Measurements from ENCODE around the gene SLC38A2. TPM values are rescaled to one million over a fixed set of nuclear protein-coding genes. Genes with fewer than 3 reads are reported as not detected.

The SLC38A2 gene
- total RNA-seq, 1 experiment from 2014 or later, result 341 TPM

- no peaks in the 10 kb centered on the region for H3K27me3 ChIP-seq (ENCODE audit: control insufficient read depth, insufficient read depth, low read length)
- H3K36me3 ChIP-seq (ENCODE audit: control insufficient read depth, insufficient read depth, low read length), result no peaks in the 10 kb centered on the region
- no TSS peak for BruUV-seq (replicated peaks)
- no peak for DNase-seq (ENCODE audit: low read depth, low spot score)
- ChIA-PET POLR2A (no interaction called here), CTCF (no interaction called here)
- H3K4me1 ChIP-seq (ENCODE audit: control insufficient read depth, insufficient read depth, low read length), result peaks cover 3% of the 10 kb centered on the region; the same call in 1 of the 2 replicates
- H3K9me3 ChIP-seq (ENCODE audit: control insufficient read depth, insufficient read depth, low read depth, low read length), result no peaks in the 10 kb centered on the region
- no peak overlapping the region for H3K4me3 ChIP-seq (ENCODE audit: low read depth in 2 of 2, low read length in 2 of 2)
- in situ Hi-C loops (cut with HindIII; ENCODE audit: low pct_unique_long_range_greater_than_20kb, low sequenced_read_pairs) (no loop called here), intact Hi-C loops (cut with micrococcal nuclease; ENCODE audit: unreplicated experiment) (no loop called here)
- no peak for TF ChIP-seq TCF7L2 (IDR thresholded peaks at IDR 0.05; ENCODE audit: low read depth, low read length)
- TF ChIP-seq POLR2AphosphoS5 (IDR thresholded peaks at IDR 0.05; ENCODE audit: low read depth, low read length), result no peak
- TF ChIP-seq CTCF (IDR thresholded peaks at IDR 0.05), result no peak
- no peak for TF ChIP-seq SIN3A (IDR thresholded peaks at IDR 0.05; ENCODE audit: borderline replicate concordance, insufficient read depth, low read depth, low read length)
- TF ChIP-seq REST (IDR thresholded peaks at IDR 0.05; ENCODE audit: insufficient read depth in 1 of 2, low read depth in 2 of 2, low read length in 1 of 2), result no peak
- ATAC-seq, result no peak
- no peak overlapping the region for H3K27ac ChIP-seq (ENCODE audit: low read length)
Measured at GRCh38 chr12:46351138-46351537, 21.4 kb downstream of the SLC38A2 start.

GRCh38 chr12:46349253-46349652 is 23.3 kb downstream of the SLC38A2 start:
- intact Hi-C loops (cut with micrococcal nuclease; ENCODE audit: unreplicated experiment), result loop anchor here (10.0 kb wide), 1 partner anchor 586 kb away; no protein-coding TSS in a partner anchor
- ATAC-seq, result no peak
- no peaks in the 10 kb centered on the region for H3K27me3 ChIP-seq (ENCODE audit: control insufficient read depth, insufficient read depth, low read length)
- ChIA-PET CTCF (no interaction called here), POLR2A (no interaction called here)
- DNase-seq (ENCODE audit: low read depth, low spot score), result no peak
- no peaks in the 10 kb centered on the region for H3K9me3 ChIP-seq (ENCODE audit: control insufficient read depth, insufficient read depth, low read depth, low read length)
- no peak for TF ChIP-seq CTCF (IDR thresholded peaks at IDR 0.05)
- no peak for TF ChIP-seq TCF7L2 (IDR thresholded peaks at IDR 0.05; ENCODE audit: low read depth, low read length)
- TF ChIP-seq POLR2AphosphoS5 (IDR thresholded peaks at IDR 0.05; ENCODE audit: low read depth, low read length), result no peak
- TF ChIP-seq SIN3A (IDR thresholded peaks at IDR 0.05; ENCODE audit: borderline replicate concordance, insufficient read depth, low read depth, low read length), result no peak
- TF ChIP-seq REST (IDR thresholded peaks at IDR 0.05; ENCODE audit: insufficient read depth in 1 of 2, low read depth in 2 of 2, low read length in 1 of 2), result no peak
- in situ Hi-C loops (cut with HindIII; ENCODE audit: low pct_unique_long_range_greater_than_20kb, low sequenced_read_pairs), result no loop called here
- H3K36me3 ChIP-seq (ENCODE audit: control insufficient read depth, insufficient read depth, low read length), result no peaks in the 10 kb centered on the region
- H3K4me3 ChIP-seq (ENCODE audit: low read depth in 2 of 2, low read length in 2 of 2), result no peak overlapping the region
- H3K27ac ChIP-seq (ENCODE audit: low read length), result no peak overlapping the region
- H3K4me1 ChIP-seq (ENCODE audit: control insufficient read depth, insufficient read depth, low read length), result peaks cover under 1% of the 10 kb centered on the region; the same call in 1 of the 2 replicates
- BruUV-seq (replicated peaks), result no TSS peak
